B cell (primary cell): ENCODE data around the gene BFSP1.

Experiments used
- EZH2 ChIP-seq: IDR thresholded peaks from 2 replicates; pipeline ENCODE4 v1.6.1; 2012; ENCODE audit warnings: borderline replicate concordance, low read depth, mild to moderate bottlenecking, moderate library complexity, low read length; ENCODE audit not compliant: insufficient read depth, poor library complexity, severe bottlenecking
- TF ChIP-seq, protein P1 (sequence below): fragments of 200-600 bp; IDR thresholded peaks from one replicate; pipeline ENCODE4 v1.8.0; 2022; ENCODE audit warnings: antibody characterized with exemption, mild to moderate bottlenecking

DNA sequence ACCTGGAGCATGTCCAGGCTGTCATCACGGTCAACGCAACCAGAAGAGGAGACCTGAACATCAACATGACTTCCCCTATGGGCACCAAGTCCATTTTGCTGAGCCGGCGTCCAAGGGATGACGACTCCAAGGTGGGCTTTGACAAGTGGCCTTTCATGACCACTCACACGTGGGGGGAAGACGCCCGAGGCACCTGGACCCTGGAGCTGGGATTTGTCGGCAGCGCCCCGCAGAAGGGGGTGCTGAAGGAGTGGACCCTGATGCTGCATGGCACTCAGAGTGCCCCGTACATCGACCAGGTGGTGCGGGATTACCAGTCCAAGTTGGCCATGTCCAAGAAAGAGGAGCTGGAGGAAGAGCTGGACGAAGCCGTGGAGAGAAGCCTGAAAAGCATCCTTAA lies 49.5 kb downstream of the BFSP1 start:
- TF ChIP-seq EZH2 = no peak
- TF ChIP-seq, protein P1, sequence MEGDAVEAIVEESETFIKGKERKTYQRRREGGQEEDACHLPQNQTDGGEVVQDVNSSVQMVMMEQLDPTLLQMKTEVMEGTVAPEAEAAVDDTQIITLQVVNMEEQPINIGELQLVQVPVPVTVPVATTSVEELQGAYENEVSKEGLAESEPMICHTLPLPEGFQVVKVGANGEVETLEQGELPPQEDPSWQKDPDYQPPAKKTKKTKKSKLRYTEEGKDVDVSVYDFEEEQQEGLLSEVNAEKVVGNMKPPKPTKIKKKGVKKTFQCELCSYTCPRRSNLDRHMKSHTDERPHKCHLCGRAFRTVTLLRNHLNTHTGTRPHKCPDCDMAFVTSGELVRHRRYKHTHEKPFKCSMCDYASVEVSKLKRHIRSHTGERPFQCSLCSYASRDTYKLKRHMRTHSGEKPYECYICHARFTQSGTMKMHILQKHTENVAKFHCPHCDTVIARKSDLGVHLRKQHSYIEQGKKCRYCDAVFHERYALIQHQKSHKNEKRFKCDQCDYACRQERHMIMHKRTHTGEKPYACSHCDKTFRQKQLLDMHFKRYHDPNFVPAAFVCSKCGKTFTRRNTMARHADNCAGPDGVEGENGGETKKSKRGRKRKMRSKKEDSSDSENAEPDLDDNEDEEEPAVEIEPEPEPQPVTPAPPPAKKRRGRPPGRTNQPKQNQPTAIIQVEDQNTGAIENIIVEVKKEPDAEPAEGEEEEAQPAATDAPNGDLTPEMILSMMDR = no peak
